ENCODE data around the gene ABHD14A.

GRCh38 chr3:51957520-51958205 lies 17.2 kb upstream of the ABHD14A start:
- TF ChIP-seq POLR2A (IDR thresholded peaks at IDR 0.05) (no peak), EP300 (IDR thresholded peaks at IDR 0.05) (no peak)
- TF ChIP-seq, protein P1, sequence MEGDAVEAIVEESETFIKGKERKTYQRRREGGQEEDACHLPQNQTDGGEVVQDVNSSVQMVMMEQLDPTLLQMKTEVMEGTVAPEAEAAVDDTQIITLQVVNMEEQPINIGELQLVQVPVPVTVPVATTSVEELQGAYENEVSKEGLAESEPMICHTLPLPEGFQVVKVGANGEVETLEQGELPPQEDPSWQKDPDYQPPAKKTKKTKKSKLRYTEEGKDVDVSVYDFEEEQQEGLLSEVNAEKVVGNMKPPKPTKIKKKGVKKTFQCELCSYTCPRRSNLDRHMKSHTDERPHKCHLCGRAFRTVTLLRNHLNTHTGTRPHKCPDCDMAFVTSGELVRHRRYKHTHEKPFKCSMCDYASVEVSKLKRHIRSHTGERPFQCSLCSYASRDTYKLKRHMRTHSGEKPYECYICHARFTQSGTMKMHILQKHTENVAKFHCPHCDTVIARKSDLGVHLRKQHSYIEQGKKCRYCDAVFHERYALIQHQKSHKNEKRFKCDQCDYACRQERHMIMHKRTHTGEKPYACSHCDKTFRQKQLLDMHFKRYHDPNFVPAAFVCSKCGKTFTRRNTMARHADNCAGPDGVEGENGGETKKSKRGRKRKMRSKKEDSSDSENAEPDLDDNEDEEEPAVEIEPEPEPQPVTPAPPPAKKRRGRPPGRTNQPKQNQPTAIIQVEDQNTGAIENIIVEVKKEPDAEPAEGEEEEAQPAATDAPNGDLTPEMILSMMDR (IDR thresholded peaks at IDR 0.05) = no peak

All from ovary (tissue), 3 donors.